Activated naive CD4-positive, alpha-beta T cell (primary cell): ENCODE measurements around the gene EHBP1.
"Not testable (repeated sequence)": the region's sequence is repeated elsewhere in the genome, so short reads cannot be mapped to it uniquely, and the experiment has no call there.

Experiments used
- DNase-seq, 4 experiments: peaks; one replicate each; lab custom pipeline; 2025; lab: John Stamatoyannopoulos, UW

Gene EHBP1

GRCh38 chr2:62736899-62737559, 31.5 kb downstream of the EHBP1 start:
- DNase-seq, result no peak

- DNase-seq, result no peak
Measured at GRCh38 chr2:62738981-62739936, 33.7 kb downstream of the EHBP1 start.

- DNase-seq, result no peak
Measured at GRCh38 chr2:62740221-62740620, 34.7 kb downstream of the EHBP1 start.

- DNase-seq, result no peak
Measured at GRCh38 chr2:62741127-62741526, 35.6 kb downstream of the EHBP1 start.

GRCh38 chr2:62741954-62742722, 36.6 kb downstream of the EHBP1 start:
- no peak for DNase-seq

- DNase-seq, result no peak
Measured at GRCh38 chr2:62743506-62743905, 38.0 kb downstream of the EHBP1 start.

- no peak for DNase-seq
Measured at GRCh38 chr2:62744603-62745002, 39.1 kb downstream of the EHBP1 start.

- no peak for DNase-seq
Measured at GRCh38 chr2:62745891-62746481, 40.5 kb downstream of the EHBP1 start.

GRCh38 chr2:62747169-62747568, 41.7 kb downstream of the EHBP1 start:
- no peak for DNase-seq

GRCh38 chr2:62747876-62748275, 42.4 kb downstream of the EHBP1 start:
- DNase-seq, result no peak

- not testable (repeated sequence) for DNase-seq
Measured at GRCh38 chr2:62749111-62749510, 43.6 kb downstream of the EHBP1 start.

- no peak for DNase-seq
Measured at GRCh38 chr2:62757029-62757428, 51.5 kb downstream of the EHBP1 start.

GRCh38 chr2:62760026-62760425, 54.5 kb downstream of the EHBP1 start:
- DNase-seq, result no peak

GRCh38 chr2:62760555-62760954, 55.0 kb downstream of the EHBP1 start:
- DNase-seq, result no peak

- DNase-seq, result no peak
Measured at GRCh38 chr2:62765619-62766376, 60.3 kb downstream of the EHBP1 start.

GRCh38 chr2:62768615-62769014, 63.1 kb downstream of the EHBP1 start:
- DNase-seq, result no peak

GRCh38 chr2:62770629-62771028, 65.1 kb downstream of the EHBP1 start:
- DNase-seq, result no peak

GRCh38 chr2:62774555-62775366, 69.2 kb downstream of the EHBP1 start:
- DNase-seq, result no peak

GRCh38 chr2:62775367-62775668, 69.8 kb downstream of the EHBP1 start:
- no peak for DNase-seq

- DNase-seq, result no peak
Measured at GRCh38 chr2:62783679-62784078, 78.2 kb downstream of the EHBP1 start.

GRCh38 chr2:62784341-62784740, 78.8 kb downstream of the EHBP1 start:
- DNase-seq, result no peak
